ENCODE measurements around the gene ZNF532.

DNA sequence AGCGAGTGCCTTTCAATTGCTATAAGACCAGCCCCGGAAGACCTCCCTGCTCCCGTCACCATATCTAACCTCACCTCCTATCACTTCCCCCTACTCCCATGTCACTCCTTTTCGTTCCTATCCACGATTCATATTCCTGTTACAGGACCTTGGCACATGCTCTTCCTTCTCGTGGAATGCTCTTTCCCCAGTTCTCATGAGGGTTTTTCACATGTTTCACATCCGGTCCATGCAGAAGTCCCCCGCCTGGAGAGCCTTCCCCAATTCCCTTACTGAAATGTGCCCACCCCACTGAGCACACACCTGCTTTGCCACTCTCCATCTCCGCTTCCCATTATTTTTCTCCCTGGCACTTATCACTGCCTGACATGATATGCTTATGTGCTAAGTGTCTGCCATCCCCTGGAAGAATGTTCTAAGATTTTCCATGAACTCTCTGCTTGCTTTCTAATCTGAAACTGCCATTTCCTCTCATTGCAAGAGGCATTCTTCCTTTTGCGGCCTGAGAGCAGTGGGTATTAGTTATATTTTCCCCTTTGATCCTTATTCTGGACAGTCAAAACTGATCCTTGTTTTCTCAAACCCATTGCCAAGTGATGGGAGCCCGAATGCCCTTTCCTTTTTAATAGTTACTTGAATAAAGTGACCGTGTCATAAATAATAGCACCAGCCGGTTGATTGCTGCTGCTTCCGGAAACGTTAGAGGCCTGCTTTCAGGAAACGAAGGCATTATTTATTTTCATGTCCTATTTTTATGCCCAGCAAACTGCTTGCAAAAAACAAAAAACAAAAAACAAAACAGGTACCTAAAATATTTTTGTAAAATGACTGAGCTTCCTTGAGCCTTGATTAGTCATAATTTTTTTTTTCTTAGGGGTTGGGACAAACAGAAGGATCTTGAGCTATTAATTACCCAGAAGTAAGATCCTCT is 127.9 kb downstream of the ZNF532 start:
- TF ChIP-seq KAT7 (CRISPR knock-in tag; IDR thresholded peaks at IDR 0.05; ENCODE audit: borderline replicate concordance) (no peak), SRSF1 (IDR thresholded peaks at IDR 0.05; ENCODE audit: low read depth, low read length) (no peak), CTCF (IDR thresholded peaks at IDR 0.05 in 2 of 3, conservative IDR thresholded peaks at IDR 0.05 in 1 of 3; ENCODE audit: insufficient read depth in 2 of 3, low read depth in 1 of 3, low read length in 3 of 3) (no peak), FOXM1 (IDR thresholded peaks at IDR 0.05; ENCODE audit: low read depth) (no peak), FOXM1 (CRISPR knock-in tag; IDR thresholded peaks at IDR 0.05; ENCODE audit: low read depth) (no peak), SP1 (CRISPR knock-in tag; IDR thresholded peaks at IDR 0.05) (no peak), ZNF23 (CRISPR knock-in tag; IDR thresholded peaks at IDR 0.05) (no peak), POLR2A (conservative IDR thresholded peaks at IDR 0.05) (no peak), ZFP30 (CRISPR knock-in tag; IDR thresholded peaks at IDR 0.05; ENCODE audit: borderline replicate concordance) (no peak), ZNF407 (IDR thresholded peaks at IDR 0.05; ENCODE audit: low read depth) (no peak), FOXA3 (CRISPR knock-in tag; conservative IDR thresholded peaks at IDR 0.05 in 1 of 2, IDR thresholded peaks at IDR 0.05 in 1 of 2) (no peak), PML (IDR thresholded peaks at IDR 0.05; ENCODE audit: low read length) (no peak)
